B cell (primary cell): ENCODE measurements around the gene TP53I13. TPM values are rescaled to one million over a fixed set of nuclear protein-coding genes. Genes with fewer than 3 reads are reported as not detected.

ENCODE experiments used
- ATAC-seq: fragments of 200-7000 bp; cut with Tn5 transposase; one replicate; pipeline ENCODE4 v1.10.0; 2021; ENCODE audit warnings: low read depth, mild to moderate bottlenecking, moderate number of reproducible peaks, moderate library complexity
- CTCF ChIA-PET: fragments of 350-600 bp; sonication (Branson Sonifier 250); formaldehyde crosslinking; loops from one replicate; lab custom pipeline; 2021; ENCODE audit warnings: antibody characterized with exemption, inconsistent platforms; lab: Charles Lee
- POLR2A ChIA-PET: fragments of 350-600 bp; sonication (Branson Sonifier 250); formaldehyde crosslinking; loops from one replicate; lab custom pipeline; 2021; ENCODE audit warnings: antibody characterized with exemption; lab: Charles Lee
- DNase-seq: peaks from one replicate; pipeline ENCODE4 v3.0.0; 2013
- H2AFZ ChIP-seq: 2 replicates; pipeline ENCODE4 v1.6.1; 2012; ENCODE audit warnings: mild to moderate bottlenecking, low read depth, low read length; ENCODE audit not compliant: insufficient read depth, poor library complexity, severe bottlenecking
- H3K27ac ChIP-seq, 2 donors: 1 replicate in 1 of 2; 2 replicates in 1 of 2; pipeline ENCODE4 v1.5.1; 2012 to 2013; ENCODE audit warnings: low read length in 2 of 2, mild to moderate bottlenecking in 2 of 2, moderate library complexity in 1 of 2
- H3K27me3 ChIP-seq, 4 experiments: fragments of 200-600 bp in 1 of 4; sonication (generic) in 1 of 4; replicated peaks in 1 of 4; 1 replicate in 2 of 4; 2 replicates in 2 of 4; pipeline versions ENCODE4 v1.6.1 to v1.7.0; 2013 to 2016; ENCODE audit warnings: low read length in 3 of 4, mild to moderate bottlenecking in 2 of 4, mixed read lengths in 1 of 4, moderate library complexity in 1 of 4; ENCODE audit not compliant: insufficient read depth in 4 of 4, control insufficient read depth in 3 of 4; ENCODE audit errors: control extremely low read depth in 1 of 4
- H3K36me3 ChIP-seq, 2 experiments: replicated peaks in 1 of 2; 1 replicate in 1 of 2; 2 replicates in 1 of 2; pipeline versions ENCODE4 v1.6.1 to v1.7.1; 2013; ENCODE audit warnings: low read length in 1 of 2; ENCODE audit not compliant: insufficient read depth in 2 of 2, control insufficient read depth in 1 of 2; ENCODE audit errors: control extremely low read depth in 1 of 2, extremely low read depth in 1 of 2
- H3K4me1 ChIP-seq, 2 donors: fragments of 200-600 bp in 1 of 2; sonication (generic) in 1 of 2; 1 replicate in 1 of 2; 2 replicates in 1 of 2; pipeline versions ENCODE4 v1.5.1 to v1.6.1; 2013 to 2017; ENCODE audit warnings: low read length in 2 of 2; ENCODE audit not compliant: control insufficient read depth in 2 of 2, insufficient read depth in 2 of 2
- H3K4me2 ChIP-seq: replicated peaks from 2 replicates; pipeline ENCODE3; 2012; ENCODE audit warnings: mild to moderate bottlenecking, low read depth, low read length; ENCODE audit not compliant: poor library complexity, severe bottlenecking
- H3K4me3 ChIP-seq, 5 experiments: fragments of 200-600 bp in 1 of 5; sonication (generic) in 1 of 5; 1 replicate in 3 of 5; 2 replicates in 2 of 5; pipeline versions ENCODE4 v1.5.1 to v1.7.0; 2011 to 2016; ENCODE audit warnings: low read length in 4 of 5, mild to moderate bottlenecking in 4 of 5, low read depth in 2 of 5, control low read depth in 1 of 5, moderate library complexity in 1 of 5; ENCODE audit not compliant: insufficient read depth in 1 of 5; ENCODE audit errors: control extremely low read depth in 1 of 5, extremely low read depth in 1 of 5
- H3K79me2 ChIP-seq: fragments of 200-600 bp; sonication (generic); one replicate; pipeline ENCODE4 v1.6.0; 2016; ENCODE audit warnings: low read length; ENCODE audit not compliant: control insufficient read depth, insufficient read depth
- H3K9ac ChIP-seq: fragments of 200-600 bp; sonication (generic); 2 replicates; pipeline ENCODE4 v1.6.1; 2017; ENCODE audit warnings: mild to moderate bottlenecking, low read length, moderate library complexity
- H3K9me3 ChIP-seq, 3 donors: one replicate each; pipeline versions ENCODE4 v1.6.1 to v1.7.1; 2013; ENCODE audit warnings: low read length in 2 of 3; ENCODE audit not compliant: control insufficient read depth in 2 of 3, insufficient read depth in 1 of 3; ENCODE audit errors: control extremely low read depth in 1 of 3
- H4K20me1 ChIP-seq: 2 replicates; pipeline ENCODE4 v1.6.0; 2012; ENCODE audit warnings: mild to moderate bottlenecking, low read length; ENCODE audit not compliant: insufficient read depth, control insufficient read depth, poor library complexity, severe bottlenecking
- H3K27ac Mint-ChIP-seq: one replicate; pipeline ENCODE4 v1.8.0; 2021; ENCODE audit warnings: mixed read lengths
- H3K27me3 Mint-ChIP-seq: one replicate; pipeline ENCODE4 v1.8.0; 2021; ENCODE audit warnings: mixed read lengths
- H3K4me1 Mint-ChIP-seq: one replicate; pipeline ENCODE4 v1.8.0; 2021; ENCODE audit warnings: mixed read lengths
- H3K4me3 Mint-ChIP-seq: one replicate; pipeline ENCODE4 v1.8.0; 2021; ENCODE audit warnings: mixed read lengths
- H3K9me3 Mint-ChIP-seq: one replicate; pipeline ENCODE4 v1.8.0; 2022; ENCODE audit warnings: mixed read lengths; ENCODE audit not compliant: insufficient read depth
- CTCF ChIP-seq: fragments of 200-600 bp; IDR thresholded peaks from one replicate; pipeline ENCODE4 v1.8.0; 2022; ENCODE audit warnings: antibody characterized with exemption, mild to moderate bottlenecking
- EZH2 ChIP-seq: IDR thresholded peaks from 2 replicates; pipeline ENCODE4 v1.6.1; 2012; ENCODE audit warnings: borderline replicate concordance, low read depth, mild to moderate bottlenecking, moderate library complexity, low read length; ENCODE audit not compliant: insufficient read depth, poor library complexity, severe bottlenecking
- WGBS: methylation state at CpG from one replicate; pipeline ENCODE4 v1.1.5; 2013; ENCODE audit warnings: missing lambda C conversion rate; ENCODE audit not compliant: insufficient coverage; 5-methylcytosine and 5-hydroxymethylcytosine counted together
- intact Hi-C: fragments of 100-400 bp; cut with micrococcal nuclease; formaldehyde crosslinking; loops from one replicate; pipeline ENCODE4 v1.10.0; 2022
- polyA plus RNA-seq: library from polyadenylated mRNA; depleted of rRNA; stranded (reverse); fragments of >200 nt; gene quantifications from 2 replicates; pipeline ENCODE4 v1.2.3, GENCODE V29; 2012
- total RNA-seq, 2 donors: library from RNA; stranded (reverse); fragments of 120-200 nt in 1 of 2; gene quantifications; 1 replicate in 1 of 2; 2 replicates in 1 of 2; pipeline versions ENCODE4 v1.2.3 to v1.2.4, GENCODE V29; 2013 to 2022

TP53I13 gene
- total and polyA plus RNA-seq, 2 donors (not counting 1 experiment from before 2014, with no cell fraction given), result 224 to 287 TPM

- Mint-ChIP-seq H3K9me3 (no peaks in the 10 kb centered on the region), H3K27me3 (no peaks in the 10 kb centered on the region), H3K4me1 (peaks cover 53% of the 10 kb centered on the region), H3K27ac (peak overlapping the region; percentile 86), H3K4me3 (peak overlapping the region; percentile 64)
- Histone ChIP-seq H3K4me3 (no peak overlapping the region), H3K9ac (no peak overlapping the region), H2AFZ (no peak overlapping the region), H3K27ac (peak overlapping the region; percentile 44 to 48), H3K4me1 (peaks cover 52 to 57% of the 10 kb centered on the region in 2 donors), H3K79me2 (peaks cover 3% of the 10 kb centered on the region), H4K20me1 (no peaks in the 10 kb centered on the region), H3K4me2 (peak overlapping the region; percentile 52), H3K27me3 (no peaks in the 10 kb centered on the region), H3K36me3 (peaks cover 0 to 3% of the 10 kb centered on the region in 2 experiments), H3K9me3 (no peaks in the 10 kb centered on the region)
- intact Hi-C loops, result no loop called here
- no CpG with 5 or more reads among the region's 1 CpG for WGBS
- DNase-seq (no peak), ATAC-seq (no peak)
- ChIA-PET POLR2A (interaction anchor here (0.6 to 3.7 kb wide), 3 partner anchors 11 to 226 kb away, joined by 4 to 12 read pairs (median 8); partner anchors contain the start of genes ABHD15 and TP53I13), CTCF (interaction anchor here (0.6 to 7.9 kb wide), 8 partner anchors 10 to 187 kb away, joined by 3 to 39 read pairs (median 4); partner anchors contain the start of genes ABHD15 and TP53I13)
- TF ChIP-seq EZH2 (no peak), CTCF (no peak)
Measured at GRCh38 chr17:29557085-29557738, 11.3 kb upstream of the TP53I13 start.

GRCh38 chr17:29557739-29558116, 10.8 kb upstream of the TP53I13 start:
- peak overlapping the region; percentile 64 for H3K4me3 Mint-ChIP-seq
- Histone ChIP-seq H3K27me3 (no peaks in the 10 kb centered on the region), H3K4me1 (peaks cover 58 to 62% of the 10 kb centered on the region in 2 donors), H2AFZ (no peak overlapping the region), H3K27ac (peak overlapping the region; percentile 44 to 48), H3K9me3 (no peaks in the 10 kb centered on the region), H3K79me2 (peaks cover 8% of the 10 kb centered on the region), H3K4me2 (peak overlapping the region; percentile 52), H3K9ac (no peak overlapping the region), H3K36me3 (peaks cover 0 to 6% of the 10 kb centered on the region in 2 experiments), H3K4me3 (no peak overlapping the region), H4K20me1 (no peaks in the 10 kb centered on the region)
- ChIA-PET CTCF (interaction anchor here (0.7 to 7.9 kb wide), 4 partner anchors 9 to 21 kb away, joined by 3 to 39 read pairs (median 4); partner anchors contain the start of gene ABHD15), POLR2A (interaction anchor here (0.6 to 3.7 kb wide), 2 partner anchors 10 to 226 kb away, joined by 4 to 12 read pairs; partner anchors contain the start of genes ABHD15 and TP53I13)
- intact Hi-C loops, result no loop called here
- no peaks in the 10 kb centered on the region for H3K9me3 Mint-ChIP-seq
- peaks cover 58% of the 10 kb centered on the region for H3K4me1 Mint-ChIP-seq
- no peaks in the 10 kb centered on the region for H3K27me3 Mint-ChIP-seq
- DNase-seq (peak; percentile 42), ATAC-seq (peak; percentile 22)
- no peak for TF ChIP-seq CTCF
- TF ChIP-seq EZH2, result no peak
- H3K27ac Mint-ChIP-seq, result peak overlapping the region; percentile 86
